GM21447 (cell line): ENCODE data around the gene IVNS1ABP.
"Not testable (repeated sequence)": the region's sequence is repeated elsewhere in the genome, so short reads cannot be mapped to it uniquely, and the experiment has no call there.

ENCODE experiments used
- ATAC-seq: cut with Tn5 transposase; IDR thresholded peaks from one replicate; pipeline ENCODE4 v1.9.1; 2021; ENCODE audit not compliant: unreplicated experiment

The IVNS1ABP gene

GRCh38 chr1:185337246-185337645 lies 20.2 kb upstream of the IVNS1ABP start:
- no peak for ATAC-seq

GRCh38 chr1:185334182-185334581 lies 17.1 kb upstream of the IVNS1ABP start:
- ATAC-seq, result no peak

- no peak for ATAC-seq
Observed at GRCh38 chr1:185328255-185328654, 11.2 kb upstream of the IVNS1ABP start.

GRCh38 chr1:185325413-185325812 lies 8.4 kb upstream of the IVNS1ABP start:
- no peak for ATAC-seq

GRCh38 chr1:185324118-185324517 lies 7.1 kb upstream of the IVNS1ABP start:
- no peak for ATAC-seq

GRCh38 chr1:185322636-185323035 lies 5.6 kb upstream of the IVNS1ABP start:
- ATAC-seq, result no peak

- ATAC-seq, result not testable (repeated sequence)
Observed at GRCh38 chr1:185321653-185322221, 4.7 kb upstream of the IVNS1ABP start.

- not testable (repeated sequence) for ATAC-seq
Observed at GRCh38 chr1:185321104-185321503, 4.1 kb upstream of the IVNS1ABP start.

GRCh38 chr1:185319139-185319475 lies 2.1 kb upstream of the IVNS1ABP start:
- ATAC-seq, result no peak

GRCh38 chr1:185318431-185319138 lies 1.5 kb upstream of the IVNS1ABP start:
- ATAC-seq, result no peak

GRCh38 chr1:185317886-185318310 lies 855 bp upstream of the IVNS1ABP start:
- peak; percentile 46 for ATAC-seq

GRCh38 chr1:185316163-185317033 lies 645 bp downstream of the IVNS1ABP start:
- ATAC-seq, result peak; percentile 46

- ATAC-seq, result no peak
Observed at GRCh38 chr1:185315445-185316071, 1.5 kb downstream of the IVNS1ABP start.

GRCh38 chr1:185314411-185314810 lies 2.6 kb downstream of the IVNS1ABP start:
- no peak for ATAC-seq

GRCh38 chr1:185312361-185313138 lies 4.5 kb downstream of the IVNS1ABP start:
- ATAC-seq, result no peak

GRCh38 chr1:185311589-185312225 lies 5.3 kb downstream of the IVNS1ABP start:
- ATAC-seq, result no peak

- no peak for ATAC-seq
Observed at GRCh38 chr1:185309566-185309965, 7.5 kb downstream of the IVNS1ABP start.

GRCh38 chr1:185308126-185308525 lies 8.9 kb downstream of the IVNS1ABP start:
- no peak for ATAC-seq

- no peak for ATAC-seq
Observed at GRCh38 chr1:185305419-185305818, 11.6 kb downstream of the IVNS1ABP start.

GRCh38 chr1:185300152-185300551 lies 16.9 kb downstream of the IVNS1ABP start:
- ATAC-seq, result no peak
